ENCODE measurements around the gene FUT7. TPM values are rescaled to one million over a fixed set of nuclear protein-coding genes. Genes with fewer than 3 reads are reported as not detected.
A peak's percentile ranks its signal among the peaks of the same experiment; 100 is the strongest.

Gene FUT7
- total RNA-seq, 1 donor from 2014 or later, result 0.13 TPM

- no peak overlapping the region for H3K27ac Mint-ChIP-seq (ENCODE audit: unreplicated experiment)
- H3K9me3 Mint-ChIP-seq (ENCODE audit: unreplicated experiment), result no peaks in the 10 kb centered on the region
- peaks cover 12% of the 10 kb centered on the region for H3K4me1 Mint-ChIP-seq (ENCODE audit: unreplicated experiment)
- H3K4me3 Mint-ChIP-seq (ENCODE audit: unreplicated experiment), result peak overlapping the region; percentile 71
- H3K36me3 Mint-ChIP-seq (ENCODE audit: unreplicated experiment), result peaks cover 2% of the 10 kb centered on the region
- DNase-seq (ENCODE audit: extremely low spot score, unreplicated experiment), result no peak
- no peaks in the 10 kb centered on the region for H3K27me3 Mint-ChIP-seq (ENCODE audit: unreplicated experiment)
- TF ChIP-seq CTCF (IDR thresholded peaks at IDR 0.05), result no peak
Observed at GRCh38 chr9:137077758-137078693, 46.1 kb upstream of the FUT7 start.

GRCh38 chr9:137077010-137077747 is 45.3 kb upstream of the FUT7 start, which contains the start of gene UAP1L1:
Gene UAP1L1 (plus strand): TSS chr9:137077517. CDS start chr9:137077533, 16 bp downstream.
- Mint-ChIP-seq H3K36me3 (ENCODE audit: unreplicated experiment) (peaks cover 2% of the 10 kb centered on the region), H3K9me3 (ENCODE audit: unreplicated experiment) (no peaks in the 10 kb centered on the region), H3K4me3 (ENCODE audit: unreplicated experiment) (peak within 1 kb of the TSS; percentile 71), H3K27ac (ENCODE audit: unreplicated experiment) (no peak within 1 kb of the TSS), H3K4me1 (ENCODE audit: unreplicated experiment) (peaks cover 9% of the 10 kb centered on the region), H3K27me3 (ENCODE audit: unreplicated experiment) (no peaks in the 10 kb centered on the region)
- DNase-seq (ENCODE audit: extremely low spot score, unreplicated experiment), result no peak
- TF ChIP-seq CTCF (IDR thresholded peaks at IDR 0.05), result no peak

GRCh38 chr9:137076636-137077009 is 44.7 kb upstream of the FUT7 start:
- H3K9me3 Mint-ChIP-seq (ENCODE audit: unreplicated experiment), result no peaks in the 10 kb centered on the region
- H3K27me3 Mint-ChIP-seq (ENCODE audit: unreplicated experiment), result no peaks in the 10 kb centered on the region
- no peak for TF ChIP-seq CTCF (IDR thresholded peaks at IDR 0.05)
- H3K4me3 Mint-ChIP-seq (ENCODE audit: unreplicated experiment), result peak overlapping the region; percentile 68
- no peaks in the 10 kb centered on the region for H3K36me3 Mint-ChIP-seq (ENCODE audit: unreplicated experiment)
- peaks cover 5% of the 10 kb centered on the region for H3K4me1 Mint-ChIP-seq (ENCODE audit: unreplicated experiment)
- DNase-seq (ENCODE audit: extremely low spot score, unreplicated experiment), result no peak
- no peak overlapping the region for H3K27ac Mint-ChIP-seq (ENCODE audit: unreplicated experiment)

- Mint-ChIP-seq H3K4me3 (ENCODE audit: unreplicated experiment) (no peak overlapping the region), H3K27ac (ENCODE audit: unreplicated experiment) (no peak overlapping the region), H3K27me3 (ENCODE audit: unreplicated experiment) (no peaks in the 10 kb centered on the region), H3K9me3 (ENCODE audit: unreplicated experiment) (no peaks in the 10 kb centered on the region), H3K36me3 (ENCODE audit: unreplicated experiment) (no peaks in the 10 kb centered on the region), H3K4me1 (ENCODE audit: unreplicated experiment) (peaks cover 17% of the 10 kb centered on the region)
- no peak for DNase-seq (ENCODE audit: extremely low spot score, unreplicated experiment)
- TF ChIP-seq CTCF (IDR thresholded peaks at IDR 0.05), result no peak
Observed at GRCh38 chr9:137075275-137075775, 43.4 kb upstream of the FUT7 start.
